ENCODE data around the gene ROBO4. TPM values are rescaled to one million over a fixed set of nuclear protein-coding genes. Genes with fewer than 3 reads are reported as not detected.

Gene ROBO4
- total and polyA plus RNA-seq, 11 donors: 16.3 to 63.5 (median 21.8) TPM

- no peak for ATAC-seq
- Histone ChIP-seq H3K27me3 (peaks cover 0 to 10% (median 3%) of the 10 kb centered on the region in 9 donors), H3K27ac (no peak overlapping the region), H3K9me3 (no peaks in the 10 kb centered on the region), H3K36me3 (no peaks in the 10 kb centered on the region), H3K4me3 (no peak overlapping the region), H3K4me1 (peaks cover 0 to 17% (median 4%) of the 10 kb centered on the region in 12 donors)
- TF ChIP-seq POLR2A (IDR thresholded peaks at IDR 0.05): no peak
- TF ChIP-seq CTCF (IDR thresholded peaks at IDR 0.05): no peak
- no peak for DNase-seq
- intact Hi-C loops (cut with DNase I): loop anchor here in 2 of 10 donors (10.0 kb wide), 1 partner anchor 48 kb away; no protein-coding TSS in a partner anchor
- 90 to 96% (median 91%) methylated on average over 4 of the region's 4 CpGs for WGBS, 4 donors
These were observed 25.2 kb upstream of the ROBO4 start for GRCh38 chr11:124922831-124923230.

GRCh38 chr11:124920870-124921609 is 23.4 kb upstream of the ROBO4 start:
- intact Hi-C loops (cut with DNase I): loop anchor here in 4 of 10 donors (2.0 to 10.0 kb wide), 3 partner anchors 22 to 46 kb away; no protein-coding TSS in a partner anchor
- H3K36me3 ChIP-seq: no peaks in the 10 kb centered on the region
- H3K9me3 ChIP-seq: no peaks in the 10 kb centered on the region
- H3K27ac ChIP-seq: peak overlapping the region; percentile 62 to 88 (median 72)
- H3K27me3 ChIP-seq: peaks cover 0 to 10% (median 3%) of the 10 kb centered on the region in 9 donors
- DNase-seq (peak; percentile 82 to 91 (median 87)), ATAC-seq (peak; percentile 59 to 87 (median 82))
- 3 to 15% (median 4%) methylated on average over 54 to 82 of the region's 82 CpGs for WGBS, 4 donors
- peaks cover 0 to 17% (median 4%) of the 10 kb centered on the region in 12 donors for H3K4me1 ChIP-seq
- peak overlapping the region; percentile 13 to 64 (median 54) for H3K4me3 ChIP-seq
- peak in 5 of 12 donors; percentile 10 to 30 (median 15) for TF ChIP-seq CTCF (IDR thresholded peaks at IDR 0.05)
- TF ChIP-seq POLR2A (IDR thresholded peaks at IDR 0.05): peak in 1 of 2 donors; percentile 8

GRCh38 chr11:124920356-124920755 is 22.7 kb upstream of the ROBO4 start:
- ATAC-seq: no peak
- peaks cover 0 to 17% (median 4%) of the 10 kb centered on the region in 12 donors for H3K4me1 ChIP-seq
- TF ChIP-seq POLR2A (IDR thresholded peaks at IDR 0.05) (no peak), CTCF (IDR thresholded peaks at IDR 0.05) (no peak)
- H3K36me3 ChIP-seq: no peaks in the 10 kb centered on the region
- peak overlapping the region in 10 of 12 donors; percentile 37 to 64 (median 56) for H3K4me3 ChIP-seq
- no peak for DNase-seq
- WGBS, 4 donors: 78 to 93% (median 88%) methylated on average over 5 of the region's 5 CpGs
- peak overlapping the region in 10 of 12 donors; percentile 62 to 88 (median 78) for H3K27ac ChIP-seq
- H3K27me3 ChIP-seq: peaks cover 0 to 10% (median 3%) of the 10 kb centered on the region in 9 donors
- intact Hi-C loops (cut with DNase I): loop anchor here in 4 of 10 donors (2.0 to 10.0 kb wide), 3 partner anchors 22 to 46 kb away; no protein-coding TSS in a partner anchor
- H3K9me3 ChIP-seq: no peaks in the 10 kb centered on the region

GRCh38 chr11:124919898-124920297 is 22.2 kb upstream of the ROBO4 start:
- Histone ChIP-seq H3K27me3 (peaks cover 0 to 10% (median 3%) of the 10 kb centered on the region in 9 donors), H3K27ac (peak overlapping the region in 1 of 12 donors; percentile 83), H3K9me3 (peaks cover 0 to 2% (median 0%) of the 10 kb centered on the region in 12 donors), H3K4me3 (no peak overlapping the region), H3K36me3 (no peaks in the 10 kb centered on the region), H3K4me1 (peaks cover 0 to 17% (median 4%) of the 10 kb centered on the region in 12 donors)
- ATAC-seq (no peak), DNase-seq (no peak)
- intact Hi-C loops (cut with DNase I): loop anchor here in 4 of 10 donors (2.0 to 10.0 kb wide), 4 partner anchors 21 to 513 kb away; no protein-coding TSS in a partner anchor
- WGBS, 4 donors: 84 to 98% (median 95%) methylated on average over 2 of the region's 2 CpGs
- TF ChIP-seq CTCF (IDR thresholded peaks at IDR 0.05): no peak
- no peak for TF ChIP-seq POLR2A (IDR thresholded peaks at IDR 0.05)
